H1 (cell line): ENCODE measurements around the gene MYLK. TPM values are rescaled to one million over a fixed set of nuclear protein-coding genes. Genes with fewer than 3 reads are reported as not detected.

Experiments
- CTCF ChIA-PET: fragments of 300-600 bp; sonication (Branson Sonifier 250); formaldehyde crosslinking; loops from one replicate; lab custom pipeline; 2021; ENCODE audit not compliant: partially characterized antibody; lab: Charles Lee
- POLR2A ChIA-PET: fragments of 300-600 bp; sonication (Branson Sonifier 250); formaldehyde crosslinking; loops from one replicate; lab custom pipeline; 2021; ENCODE audit warnings: inconsistent platforms; ENCODE audit not compliant: partially characterized antibody; lab: Charles Lee
- DNase-seq, 2 experiments: peaks; one replicate each; pipeline versions ENCODE4 v3.0.0 to v3.0.0-alpha.2; 2010 to 2022; ENCODE audit warnings: low spot score in 2 of 2, low read depth in 1 of 2, mixed read lengths in 1 of 2
- FAIRE-seq: peaks from 2 replicates; lab custom pipeline; 2011; peaks lifted over from hg19 to GRCh38; lab: Jason Lieb, UNC
- H2AFZ ChIP-seq: 2 replicates; pipeline ENCODE4 v1.8.1; 2012; ENCODE audit warnings: low read length, inconsistent platforms
- H2AK5ac ChIP-seq: 2 replicates; pipeline ENCODE4 v1.6.1; 2013; ENCODE audit warnings: low read depth, low read length
- H2BK120ac ChIP-seq: replicated peaks from 2 replicates; pipeline ENCODE3; 2013; ENCODE audit warnings: low read depth, low read length, inconsistent platforms
- H2BK12ac ChIP-seq: 2 replicates; pipeline ENCODE4 v1.6.1; 2013; ENCODE audit warnings: low read depth, low read length
- H2BK15ac ChIP-seq: 2 replicates; pipeline ENCODE4 v1.6.1; 2013; ENCODE audit warnings: low read length
- H2BK20ac ChIP-seq: 2 replicates; pipeline ENCODE4 v1.6.1; 2013; ENCODE audit warnings: low read length
- H2BK5ac ChIP-seq: 2 replicates; pipeline ENCODE4 v1.6.1; 2013; ENCODE audit warnings: low read depth, low read length
- H3K14ac ChIP-seq: 2 replicates; pipeline ENCODE4 v1.6.1; 2013; ENCODE audit warnings: inconsistent platforms; ENCODE audit not compliant: insufficient read length
- H3K18ac ChIP-seq: 2 replicates; pipeline ENCODE4 v1.6.1; 2013; ENCODE audit warnings: low read length; ENCODE audit errors: extremely low read depth
- H3K23ac ChIP-seq: 2 replicates; pipeline ENCODE4 v1.6.1; 2013; ENCODE audit warnings: inconsistent platforms; ENCODE audit not compliant: insufficient read length
- H3K23me2 ChIP-seq: 2 replicates; pipeline ENCODE4 v1.6.1; 2013; ENCODE audit warnings: low read depth, low read length
- H3K27ac ChIP-seq: 2 replicates; pipeline ENCODE4 v1.6.1; 2011; ENCODE audit warnings: low read depth, low read length, inconsistent platforms
- H3K27me3 ChIP-seq, 4 experiments: replicated peaks in 1 of 4; 1 replicate in 1 of 4; 2 replicates in 3 of 4; pipeline versions ENCODE4 v1.6.1 to v1.8.1; 2011 to 2013; ENCODE audit warnings: low read length in 3 of 4, mild to moderate bottlenecking in 3 of 4, inconsistent platforms in 2 of 4, mixed read lengths in 2 of 4, moderate library complexity in 1 of 4; ENCODE audit not compliant: control insufficient read depth in 3 of 4, insufficient read depth in 3 of 4; ENCODE audit errors: extremely low read depth in 1 of 4
- H3K36me3 ChIP-seq, 4 experiments: 2 replicates each; pipeline versions ENCODE4 v1.6.1 to v1.8.1; 2011 to 2013; ENCODE audit warnings: mild to moderate bottlenecking in 4 of 4, low read length in 3 of 4, moderate library complexity in 2 of 4, control low read depth in 1 of 4, inconsistent platforms in 1 of 4; ENCODE audit not compliant: insufficient read depth in 4 of 4, control insufficient read depth in 2 of 4
- H3K4ac ChIP-seq: replicated peaks from 2 replicates; pipeline ENCODE3; 2013; ENCODE audit warnings: low read length, low read depth, mixed read lengths, inconsistent platforms; ENCODE audit not compliant: insufficient read length
- H3K4me1 ChIP-seq, 4 experiments: replicated peaks in 1 of 4; 1 replicate in 1 of 4; 2 replicates in 3 of 4; pipeline versions ENCODE4 v1.6.1 to v1.8.1; 2011 to 2013; ENCODE audit warnings: low read length in 3 of 4, inconsistent platforms in 2 of 4, mixed read lengths in 1 of 4; ENCODE audit not compliant: insufficient read depth in 4 of 4, control insufficient read depth in 3 of 4
- H3K4me2 ChIP-seq, 2 experiments: 2 replicates each; pipeline versions ENCODE4 v1.6.1 to v1.8.1; 2011 to 2013; ENCODE audit warnings: low read depth in 2 of 2, low read length in 2 of 2, control low read depth in 1 of 2, inconsistent platforms in 1 of 2, mild to moderate bottlenecking in 1 of 2; ENCODE audit not compliant: insufficient read depth in 1 of 2
- H3K4me3 ChIP-seq, 4 experiments: fragments of 200-600, 300-600 bp in 1 of 4; sonication (generic), shearing (Covaris generic), sonication (Bioruptor Twin) in 1 of 4; 2 replicates each; pipeline versions ENCODE4 v1.5.1 to v1.8.1; 2011 to 2016; ENCODE audit warnings: low read length in 4 of 4, low read depth in 3 of 4, control low read depth in 2 of 4, inconsistent platforms in 2 of 4, mild to moderate bottlenecking in 2 of 4, mixed read lengths in 1 of 4, moderate library complexity in 1 of 4; ENCODE audit not compliant: insufficient read depth in 2 of 4; ENCODE audit errors: extremely low read depth in 1 of 4
- H3K56ac ChIP-seq: replicated peaks from 2 replicates; pipeline ENCODE3; 2013; ENCODE audit warnings: low read depth, mild to moderate bottlenecking, mixed read lengths, low read length, inconsistent platforms; ENCODE audit not compliant: insufficient read length
- H3K79me1 ChIP-seq: 2 replicates; pipeline ENCODE4 v1.6.1; 2013; ENCODE audit warnings: low read depth, low read length, control low read depth
- H3K79me2 ChIP-seq, 2 experiments: 2 replicates each; pipeline versions ENCODE4 v1.6.1 to v1.8.1; 2012 to 2013; ENCODE audit warnings: low read length in 2 of 2, mild to moderate bottlenecking in 2 of 2, inconsistent platforms in 1 of 2; ENCODE audit not compliant: insufficient read depth in 2 of 2, control insufficient read depth in 1 of 2
- H3K9ac ChIP-seq, 4 experiments: replicated peaks in 1 of 4; 1 replicate in 1 of 4; 2 replicates in 3 of 4; pipeline versions ENCODE4 v1.6.1 to v1.8.1; 2011 to 2013; ENCODE audit warnings: low read depth in 3 of 4, low read length in 3 of 4, control low read depth in 2 of 4, mild to moderate bottlenecking in 2 of 4, moderate library complexity in 2 of 4, inconsistent platforms in 1 of 4; ENCODE audit errors: extremely low read depth in 1 of 4
- H3K9me3 ChIP-seq, 2 experiments: 2 replicates each; pipeline versions ENCODE4 v1.6.1 to v1.8.1; 2012 to 2013; ENCODE audit warnings: mild to moderate bottlenecking in 2 of 2, moderate library complexity in 2 of 2, control low read depth in 1 of 2, inconsistent platforms in 1 of 2, low read depth in 1 of 2, low read length in 1 of 2, mixed read lengths in 1 of 2; ENCODE audit not compliant: insufficient read depth in 2 of 2
- H4K20me1 ChIP-seq, 2 experiments: replicated peaks in 1 of 2; 2 replicates each; pipeline versions ENCODE3 to v1.8.1; 2011 to 2013; ENCODE audit warnings: inconsistent platforms in 2 of 2, low read length in 2 of 2, mild to moderate bottlenecking in 1 of 2; ENCODE audit not compliant: insufficient read depth in 2 of 2, control insufficient read depth in 1 of 2
- H4K5ac ChIP-seq: 2 replicates; pipeline ENCODE4 v1.6.1; 2013; ENCODE audit warnings: low read length, low read depth, mixed read lengths, inconsistent platforms; ENCODE audit not compliant: insufficient read length
- H4K8ac ChIP-seq: 2 replicates; pipeline ENCODE4 v1.8.0; 2013; ENCODE audit warnings: mild to moderate bottlenecking, moderate library complexity, low read length, inconsistent platforms; ENCODE audit not compliant: insufficient read depth; ENCODE audit errors: extremely low read depth
- H4K91ac ChIP-seq: replicated peaks from 2 replicates; pipeline ENCODE3; 2013; ENCODE audit warnings: low read length, mixed read lengths, inconsistent platforms; ENCODE audit not compliant: insufficient read length
- ATF2 ChIP-seq: IDR thresholded peaks from 2 replicates; pipeline ENCODE4 v1.6.1; 2012; ENCODE audit warnings: low read length, inconsistent platforms
- CEBPB ChIP-seq: IDR thresholded peaks from 2 replicates; pipeline ENCODE4 v1.6.1; 2012; ENCODE audit warnings: low read depth, low read length
- CHD1 ChIP-seq: IDR thresholded peaks from 2 replicates; pipeline ENCODE4 v1.6.1; 2012; ENCODE audit warnings: low read depth, low read length, improper control_type of control experiment
- CHD2 ChIP-seq: IDR thresholded peaks from 2 replicates; pipeline ENCODE4 v1.6.1; 2012; ENCODE audit warnings: low read length, improper control_type of control experiment
- CREB1 ChIP-seq: IDR thresholded peaks from 2 replicates; pipeline ENCODE4 v1.6.1; 2012; ENCODE audit warnings: inconsistent platforms
- EGR1 ChIP-seq: IDR thresholded peaks from 2 replicates; pipeline ENCODE4 v1.6.1; 2011; ENCODE audit warnings: low read depth, low read length, borderline replicate concordance
- JUND ChIP-seq: IDR thresholded peaks from 2 replicates; pipeline ENCODE4 v1.6.1; 2011; ENCODE audit warnings: mild to moderate bottlenecking, improper control_type of control experiment, low read length
- KDM4A ChIP-seq: IDR thresholded peaks from one replicate; pipeline ENCODE4 v1.7.1; 2012; ENCODE audit warnings: low read depth, mild to moderate bottlenecking, moderate library complexity, low read length, inconsistent platforms; ENCODE audit not compliant: severe bottlenecking
- MAX ChIP-seq: IDR thresholded peaks from 2 replicates; pipeline ENCODE4 v1.6.1; 2012; ENCODE audit warnings: inconsistent platforms
- POLR2AphosphoS5 ChIP-seq: IDR thresholded peaks from 2 replicates; pipeline ENCODE4 v1.6.1; 2011; ENCODE audit warnings: low read depth, low read length
- SIX5 ChIP-seq: IDR thresholded peaks from 2 replicates; pipeline ENCODE4 v1.6.1; 2011; ENCODE audit warnings: mild to moderate bottlenecking, low read depth, low read length
- SP1 ChIP-seq: IDR thresholded peaks from 2 replicates; pipeline ENCODE4 v1.6.1; 2011; ENCODE audit warnings: low read depth, low read length
- SP2 ChIP-seq: IDR thresholded peaks from 2 replicates; pipeline ENCODE4 v1.6.1; 2012; ENCODE audit warnings: mild to moderate bottlenecking, low read length, inconsistent platforms
- TAF1 ChIP-seq: IDR thresholded peaks from 2 replicates; pipeline ENCODE4 v1.6.1; 2011; ENCODE audit warnings: mild to moderate bottlenecking, low read depth, low read length
- WGBS, 2 experiments: shearing (Covaris generic) in 1 of 2; methylation state at CpG; one replicate each; pipeline versions ENCODE4 v1.1.6 to v1.1.7; 2013 to 2015; ENCODE audit warnings: low lambda C conversion rate in 2 of 2, mixed read lengths in 2 of 2, inconsistent platforms in 1 of 2, low coverage in 1 of 2, missing lambda C conversion rate in 1 of 2; ENCODE audit not compliant: insufficient replicate concordance in 2 of 2, insufficient coverage in 1 of 2, insufficient read length in 1 of 2; ENCODE audit errors: extremely low coverage in 1 of 2, missing lambda C conversion rate in 1 of 2; 5-methylcytosine and 5-hydroxymethylcytosine counted together
- polyA plus RNA-seq, 7 experiments: library from polyadenylated mRNA; depleted of rRNA in 3 of 7; stranded (reverse) in 5 of 7; unstranded in 2 of 7; fragments of >200 nt in 5 of 7; fragments of 200-250 nt in 2 of 7; gene quantifications; 1 replicate in 5 of 7; 2 replicates in 1 of 7; 4 replicates in 1 of 7; pipeline versions ENCODE4 v1.2.1 to v1.2.3, GENCODE V29; 2011 to 2013; ENCODE audit warnings: missing spikeins in 2 of 7, mixed read lengths in 2 of 7
- total RNA-seq: library from RNA; stranded (reverse); fragmentation: NEBNext Ultra II Directional; extraction: Animal tissue kit (Norgen Biotek cat#: 25700); gene quantifications from 2 replicates; pipeline ENCODE4 v1.2.1, GENCODE V29; 2021

The MYLK gene
- total and polyA plus RNA-seq, 2 of the 8 experiments (the other 6 are each of a cell fraction or from before 2014, with no cell fraction given), result 11.6 to 21.3 TPM

GRCh38 chr3:123688241-123688747 lies 195.8 kb downstream of the MYLK start:
- H3K4me2 ChIP-seq, result no peak overlapping the region
- no peak overlapping the region for H2AFZ ChIP-seq
- no peak for FAIRE-seq
- H2BK20ac ChIP-seq, result no peak overlapping the region
- no peaks in the 10 kb centered on the region; the same call in 1 of the 2 replicates for H3K79me1 ChIP-seq
- H2BK5ac ChIP-seq, result peak overlapping the region; percentile 44; the same call in 1 of the 2 replicates
- H4K20me1 ChIP-seq, result no peaks in the 10 kb centered on the region
- WGBS, 2 experiments, result 90% methylated on average over 4 of the region's 4 CpGs; no CpG with 5 or more reads in 1 of the 2 experiments
- H3K36me3 ChIP-seq, result peaks cover 0 to 3% (median 0%) of the 10 kb centered on the region in 4 experiments; a peak in 1 of 8 replicates
- no peak overlapping the region for H3K4me3 ChIP-seq
- no peak for DNase-seq
- H2BK120ac ChIP-seq, result no peak overlapping the region
- H4K8ac ChIP-seq, result no peak overlapping the region
- H3K9me3 ChIP-seq, result no peaks in the 10 kb centered on the region; a peak in 1 of 4 replicates
- TF ChIP-seq JUND (no peak), KDM4A (no peak), TAF1 (no peak), CHD2 (no peak), CHD1 (no peak), CREB1 (no peak), SP1 (no peak), CEBPB (no peak), MAX (no peak), EGR1 (no peak), POLR2AphosphoS5 (no peak), SIX5 (no peak), SP2 (no peak), ATF2 (no peak)
- no peak overlapping the region for H3K56ac ChIP-seq
- no peak overlapping the region for H3K23ac ChIP-seq
- H3K4ac ChIP-seq, result no peak overlapping the region
- H3K23me2 ChIP-seq, result no peaks in the 10 kb centered on the region
- H3K9ac ChIP-seq, result no peak overlapping the region
- no peak overlapping the region for H4K91ac ChIP-seq
- no peak overlapping the region for H3K14ac ChIP-seq
- H4K5ac ChIP-seq, result no peak overlapping the region
- no peak overlapping the region for H2AK5ac ChIP-seq
- peaks cover 0 to 2% (median under 1%) of the 10 kb centered on the region in 4 experiments; a peak in 2 of 7 replicates for H3K4me1 ChIP-seq
- H3K27me3 ChIP-seq, result no peaks in the 10 kb centered on the region; a peak in 1 of 7 replicates
- ChIA-PET CTCF (interaction anchor here (0.6 to 51.6 kb wide), 5 partner anchors 13 to 165 kb away, joined by 3 to 1463 read pairs (median 4); no protein-coding TSS in a partner anchor), POLR2A (interaction anchor here (1.3 to 2.2 kb wide), 2 partner anchors 18 to 24 kb away, joined by 3 to 5 read pairs; no protein-coding TSS in a partner anchor)
- H3K18ac ChIP-seq, result no peak overlapping the region
- no peaks in the 10 kb centered on the region for H3K79me2 ChIP-seq
- H3K27ac ChIP-seq, result no peak overlapping the region
- H2BK12ac ChIP-seq, result no peak overlapping the region
- no peak overlapping the region for H2BK15ac ChIP-seq
